Forelimb muscle (tissue), 1 donor: ENCODE results near the gene DNAH11. TPM values are rescaled to one million over a fixed set of nuclear protein-coding genes. Genes with fewer than 3 reads are reported as not detected.
"Not testable (repeated sequence)": the region's sequence is repeated elsewhere in the genome, so short reads cannot be mapped to it uniquely, and the experiment has no call there.

ENCODE experiments used
- DNase-seq: peaks from one replicate; pipeline ENCODE4 v3.0.0-alpha.2; 2013; ENCODE audit warnings: low read depth
- polyA plus RNA-seq: library from polyadenylated mRNA; unstranded; fragments of 120-200 nt; gene quantifications from one replicate; pipeline ENCODE4 v1.2.1, GENCODE V29; 2013; ENCODE audit not compliant: insufficient read length

DNAH11 gene
- polyA plus RNA-seq, 1 donor: 0.30 TPM

DNA sequence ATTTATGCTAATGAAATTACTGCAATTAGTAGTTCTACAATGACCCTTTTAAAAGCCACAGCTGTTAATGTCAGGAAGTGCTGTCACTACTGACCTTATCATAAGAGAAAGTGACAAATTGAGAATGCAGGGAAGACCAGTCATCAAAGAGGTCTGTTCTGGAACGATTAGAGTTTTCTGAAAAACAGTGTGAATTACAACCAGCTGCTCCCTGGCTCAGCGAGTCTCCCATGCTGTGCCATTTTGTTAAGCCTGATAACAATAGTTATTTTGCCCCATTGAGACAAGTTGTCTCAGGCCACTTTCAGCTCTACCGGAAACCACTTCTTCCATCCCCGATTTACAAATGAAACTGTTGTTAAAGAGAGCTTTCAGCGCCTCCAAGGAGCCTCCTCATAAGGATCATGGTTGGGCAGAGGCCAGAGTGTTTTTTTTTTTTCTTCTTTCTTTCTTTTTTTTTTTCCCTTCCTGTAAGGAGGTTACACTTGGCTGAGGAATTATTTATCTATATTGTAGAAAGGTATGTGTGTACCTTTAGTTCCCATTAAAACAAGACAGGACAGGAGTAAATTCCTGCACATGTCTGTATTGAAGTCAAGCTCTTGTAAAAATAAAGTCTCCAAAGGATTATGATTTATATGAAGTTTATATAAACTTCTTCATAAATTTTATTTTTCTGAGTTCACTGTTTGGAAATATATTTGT, 229.2 kb downstream of the DNAH11 start:
- DNase-seq: no peak

DNA sequence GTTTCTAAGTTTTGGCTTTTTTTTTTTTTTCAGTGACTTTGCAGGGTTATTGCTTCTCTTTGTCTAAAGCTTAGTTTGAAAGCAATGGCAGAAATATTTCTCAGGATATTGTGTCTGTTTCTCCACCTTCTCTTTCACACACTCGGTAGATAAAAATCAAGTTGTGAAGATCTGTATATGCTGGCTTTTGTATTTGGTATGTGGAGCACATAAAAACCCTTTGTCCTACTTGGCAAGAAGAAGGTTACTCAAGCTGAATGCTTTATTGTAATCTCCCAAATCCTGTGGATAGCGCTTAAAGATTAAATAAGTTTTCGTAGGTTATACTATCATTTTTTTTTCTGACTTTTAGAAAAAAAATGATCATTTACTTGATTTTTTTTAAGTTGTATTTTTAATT, 230.5 kb downstream of the DNAH11 start:
- DNase-seq: no peak

DNA sequence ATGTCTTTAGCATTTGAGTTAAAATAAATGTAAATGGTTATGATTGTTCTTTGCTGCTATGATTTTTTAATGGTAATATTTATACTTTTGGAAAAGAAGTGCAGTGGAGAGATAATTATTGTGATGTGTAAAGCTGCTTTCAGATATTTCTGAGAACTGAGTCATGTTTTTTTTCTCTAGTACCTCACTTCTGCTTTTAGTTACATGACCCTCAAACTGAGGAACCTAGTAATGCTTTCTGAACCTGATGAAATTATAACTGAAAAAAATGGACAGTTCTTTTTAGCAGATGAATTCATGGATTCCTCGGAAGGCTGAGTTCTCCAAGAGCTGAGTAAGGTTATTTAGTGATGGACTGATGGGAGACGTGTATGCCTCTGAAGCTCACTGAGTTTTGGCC, 235.1 kb downstream of the DNAH11 start:
- no peak for DNase-seq

DNA sequence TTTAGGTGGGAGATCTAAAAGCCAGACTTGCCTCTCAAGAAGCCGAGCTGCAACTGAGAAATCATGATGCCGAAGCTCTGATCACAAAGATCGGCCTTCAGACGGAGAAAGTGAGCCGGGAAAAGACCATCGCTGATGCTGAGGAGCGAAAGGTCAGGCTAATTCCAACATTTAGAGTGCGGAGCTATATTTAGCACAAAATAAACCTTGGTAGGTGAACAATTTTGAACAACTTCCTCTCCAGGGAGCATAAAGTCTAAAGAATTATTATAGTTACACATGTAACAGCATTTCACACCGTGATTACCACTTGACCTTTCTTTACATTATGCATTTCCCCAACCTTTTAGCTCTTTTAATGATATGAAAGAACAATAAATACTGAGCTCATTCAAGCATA, 236.1 kb downstream of the DNAH11 start:
- DNase-seq: no peak

DNA sequence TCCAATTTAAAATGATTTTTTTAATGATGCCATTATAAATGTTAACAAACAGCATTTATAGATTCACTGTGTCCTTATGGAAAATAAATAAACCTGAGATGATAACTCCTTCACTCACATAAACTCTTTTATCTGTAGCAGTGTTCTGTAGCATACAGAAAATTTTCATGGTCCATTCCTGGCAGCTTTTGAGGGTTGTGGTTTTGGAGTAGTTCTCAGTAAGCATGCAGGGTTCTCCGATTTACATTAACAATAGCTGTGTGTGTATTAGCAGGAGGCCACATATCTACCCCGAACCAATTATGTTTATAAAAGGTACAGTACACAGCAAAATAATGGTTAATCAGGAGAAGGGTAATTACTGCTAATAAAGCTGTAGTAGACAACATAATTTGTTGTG, 240.2 kb downstream of the DNAH11 start:
- no peak for DNase-seq

DNA sequence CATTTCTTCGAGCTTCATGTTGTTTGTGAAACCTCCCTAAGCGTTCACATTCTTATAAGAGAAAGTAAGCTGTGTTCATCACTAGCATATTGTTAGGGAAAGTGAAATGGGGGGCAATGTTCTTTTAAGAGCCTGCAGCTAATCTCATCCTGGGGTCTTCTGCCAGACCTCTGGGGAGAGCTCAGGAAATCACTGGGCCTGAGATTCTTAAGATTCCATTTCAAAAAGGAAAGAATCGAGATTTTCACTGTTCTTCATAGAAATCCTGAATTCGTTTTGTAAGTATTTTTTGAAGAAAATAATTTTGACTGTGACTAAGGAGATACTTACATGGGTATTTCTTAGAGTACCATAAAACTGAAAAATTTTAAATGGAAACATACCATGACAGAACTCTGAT, 242.2 kb downstream of the DNAH11 start:
- DNase-seq: no peak

DNA sequence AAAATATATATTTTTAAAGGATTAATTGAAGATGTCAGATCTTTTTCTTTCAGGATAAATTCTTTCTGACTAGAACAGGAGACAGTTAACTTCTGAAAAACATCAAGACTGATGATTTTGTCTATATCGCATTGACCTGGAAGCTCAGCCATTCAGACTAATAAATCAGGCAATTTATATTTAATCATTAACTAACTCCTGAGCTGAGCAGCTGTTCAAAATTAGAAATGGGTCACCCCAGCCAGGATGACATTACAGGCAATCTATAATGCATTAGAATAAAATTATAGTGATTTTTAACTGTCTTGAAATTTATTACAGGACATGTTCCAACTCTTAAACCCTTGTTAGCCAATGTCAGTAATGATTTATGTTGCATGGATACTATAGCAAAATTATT, 263.0 kb downstream of the DNAH11 start:
- no peak for DNase-seq

DNA sequence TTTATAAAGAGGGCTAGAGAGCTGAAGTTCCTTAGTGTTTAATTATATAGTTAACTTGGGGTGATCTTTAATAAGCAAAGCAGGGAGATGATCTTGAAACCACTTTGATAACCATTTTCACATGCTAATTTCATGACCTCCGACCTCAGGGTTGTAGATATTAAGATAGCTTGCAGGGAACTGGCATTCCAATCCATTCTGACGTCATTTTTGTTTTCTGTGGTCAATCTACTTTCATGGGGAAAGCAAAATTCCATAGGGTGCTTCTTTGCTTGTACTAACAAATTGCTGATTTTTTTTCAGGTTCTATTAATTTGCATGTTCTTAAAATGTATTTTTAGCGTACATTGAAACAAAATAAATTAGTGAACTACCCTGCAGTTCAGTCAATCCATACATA, 263.5 kb downstream of the DNAH11 start:
- DNase-seq: no peak

DNA sequence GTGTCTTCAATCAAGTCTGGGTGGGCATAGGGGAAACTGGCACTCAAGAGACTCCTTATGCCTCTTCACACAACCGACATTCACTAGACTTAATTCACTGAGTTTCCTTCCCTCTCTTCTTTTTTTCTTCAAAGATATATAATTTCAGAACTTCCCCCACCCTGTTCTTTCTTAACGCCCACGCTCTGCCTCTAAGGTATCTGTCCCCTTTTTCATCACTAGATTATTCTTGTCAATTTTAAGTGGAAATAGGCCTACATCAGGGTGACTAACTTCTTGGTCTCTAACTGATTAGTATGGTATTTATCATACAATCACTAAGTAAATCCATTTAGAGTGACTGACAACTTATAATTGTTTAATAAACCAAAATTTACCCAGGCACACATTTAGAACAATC, 276.2 kb downstream of the DNAH11 start:
- no peak for DNase-seq

DNA sequence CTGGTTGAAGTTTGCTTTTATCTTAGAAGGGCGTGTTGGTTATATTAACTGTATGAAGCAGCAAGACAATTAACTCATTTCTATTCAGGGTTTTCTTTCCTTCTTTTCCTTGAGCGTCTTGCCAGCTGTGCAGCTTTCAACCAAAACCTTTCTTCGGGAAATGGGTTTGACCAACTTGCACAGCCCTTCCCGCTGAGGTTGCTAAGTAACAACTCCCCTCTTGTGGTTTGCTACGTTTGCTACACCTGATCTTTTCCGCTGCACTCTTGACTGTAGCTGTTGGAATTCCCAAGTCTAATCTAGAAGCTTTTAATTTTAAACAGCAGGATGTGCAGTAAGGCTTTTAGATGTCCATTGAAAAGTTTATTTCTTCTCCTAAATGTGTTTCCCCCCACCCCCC, 286.0 kb downstream of the DNAH11 start:
- DNase-seq: no peak

DNA sequence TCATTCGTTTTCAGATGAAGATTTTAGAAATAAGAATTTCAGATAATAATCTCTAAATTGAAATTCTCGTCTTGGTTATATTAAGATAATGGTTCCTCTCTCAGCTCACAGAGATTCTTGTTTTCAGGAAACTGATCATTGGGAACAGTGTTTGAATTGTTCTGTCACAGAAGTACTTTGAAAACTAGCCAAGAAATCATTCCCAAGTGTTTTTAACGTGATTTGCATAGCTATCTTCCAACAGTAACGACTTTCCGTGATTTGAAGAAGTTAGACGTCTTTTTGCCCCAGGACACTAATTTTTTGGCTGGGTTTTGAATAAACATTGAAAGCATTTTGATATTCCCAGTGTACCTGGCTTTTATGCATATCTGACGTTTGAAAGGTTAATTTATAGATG, 286.9 kb downstream of the DNAH11 start:
- no peak for DNase-seq

DNA sequence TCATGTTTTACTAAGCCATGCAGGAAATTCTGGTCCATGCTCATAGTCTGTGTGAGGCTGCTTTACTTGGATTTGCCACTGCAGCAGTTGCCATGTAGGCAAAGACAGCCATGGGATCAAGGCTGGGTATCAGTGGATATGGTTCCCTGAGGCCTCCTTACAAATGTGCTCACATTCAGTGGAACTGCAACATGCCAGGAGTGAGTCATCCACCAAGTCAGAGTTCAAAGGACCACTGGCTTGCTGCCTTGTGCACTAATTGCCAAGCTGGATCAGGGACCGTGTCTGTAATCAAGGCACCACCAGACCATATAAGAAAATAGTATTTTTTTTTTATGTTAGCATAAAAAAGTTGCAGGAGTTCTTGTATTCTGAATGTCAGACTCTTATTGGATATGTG, 301.9 kb downstream of the DNAH11 start:
- no peak for DNase-seq

DNA sequence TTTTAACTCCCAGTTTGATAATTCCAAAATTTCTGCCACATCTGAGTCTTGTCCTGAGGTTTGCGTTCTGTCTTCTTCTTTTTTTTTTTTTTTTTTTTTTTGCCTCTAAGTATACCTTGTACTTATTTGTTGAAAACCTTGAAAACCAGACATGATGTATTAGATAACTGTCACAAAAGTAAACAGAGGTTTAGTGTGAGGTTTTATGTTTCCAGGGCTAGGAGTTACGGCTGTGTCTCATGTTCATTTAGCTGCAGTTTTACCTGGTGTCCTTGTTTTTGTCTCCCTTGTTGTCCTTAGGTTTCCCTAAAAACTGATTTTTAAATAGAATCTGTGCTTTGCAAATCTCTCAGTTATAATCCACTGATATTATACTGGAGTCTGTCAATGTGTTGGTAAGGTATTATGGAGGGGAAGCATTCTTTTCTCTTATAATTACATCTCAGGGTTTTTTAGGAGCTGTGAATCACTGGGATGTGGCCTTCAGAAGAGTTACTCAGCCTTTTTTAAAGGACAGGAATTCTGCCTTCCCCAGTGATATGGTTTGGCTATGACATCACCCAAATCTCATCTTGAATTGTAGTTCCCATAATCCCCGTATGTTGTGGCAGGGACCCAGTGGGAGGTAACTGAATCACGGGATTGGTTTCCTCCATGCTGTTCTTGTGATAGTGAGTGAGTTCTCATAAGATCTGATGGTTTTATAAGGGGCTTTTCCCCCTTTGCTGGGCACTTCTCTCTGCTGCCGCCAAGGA, 307.9 kb downstream of the DNAH11 start:
- no peak for DNase-seq

DNA sequence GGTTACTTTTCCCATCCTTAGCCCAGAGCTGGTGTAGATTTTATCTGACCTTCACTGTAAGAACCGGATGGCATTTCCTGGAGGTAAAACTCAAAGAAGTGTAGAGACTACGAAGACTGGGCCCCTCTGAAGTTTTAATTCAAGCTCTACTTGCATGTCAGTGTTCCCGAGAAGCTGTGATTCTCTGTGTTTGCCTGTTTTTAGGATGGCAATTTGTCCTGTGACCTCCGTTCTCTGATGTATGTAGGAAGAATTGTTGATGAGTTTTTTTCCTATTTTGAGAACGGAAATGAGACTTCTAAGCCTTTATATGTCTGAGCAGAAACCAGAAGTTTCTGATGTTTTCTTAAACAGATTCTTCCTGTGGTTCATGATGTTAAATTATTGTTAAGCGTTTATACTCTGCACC, 308.7 kb downstream of the DNAH11 start:
- no peak for DNase-seq

DNA sequence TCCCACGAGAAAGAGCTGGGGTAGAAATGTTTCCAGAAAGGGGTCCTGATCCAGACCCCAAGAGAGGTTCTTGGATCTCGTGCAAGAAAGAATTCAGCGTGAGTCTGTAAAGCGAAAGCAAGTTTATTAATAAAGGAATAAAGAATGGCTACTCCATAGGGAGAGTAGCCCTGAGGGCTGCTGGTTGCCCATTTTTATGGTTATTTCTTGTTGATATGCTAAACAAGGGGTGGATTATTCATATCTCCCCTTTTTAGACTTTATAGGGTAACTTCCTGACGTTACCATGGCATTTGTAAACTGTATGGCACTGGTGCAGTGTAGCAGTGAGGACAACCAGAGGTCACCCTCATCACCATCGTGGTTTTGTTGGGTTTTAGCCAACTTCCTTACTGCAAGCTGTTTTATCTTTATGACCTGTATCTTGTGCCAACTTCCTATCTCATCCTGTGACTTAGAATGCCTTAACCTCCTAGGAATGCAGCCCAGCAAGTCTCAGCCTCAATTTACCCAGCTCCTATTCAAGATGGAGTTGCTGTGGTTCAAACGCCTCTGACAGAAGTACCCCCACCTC, 322.9 kb downstream of the DNAH11 start:
- DNase-seq: not testable (repeated sequence)

DNA sequence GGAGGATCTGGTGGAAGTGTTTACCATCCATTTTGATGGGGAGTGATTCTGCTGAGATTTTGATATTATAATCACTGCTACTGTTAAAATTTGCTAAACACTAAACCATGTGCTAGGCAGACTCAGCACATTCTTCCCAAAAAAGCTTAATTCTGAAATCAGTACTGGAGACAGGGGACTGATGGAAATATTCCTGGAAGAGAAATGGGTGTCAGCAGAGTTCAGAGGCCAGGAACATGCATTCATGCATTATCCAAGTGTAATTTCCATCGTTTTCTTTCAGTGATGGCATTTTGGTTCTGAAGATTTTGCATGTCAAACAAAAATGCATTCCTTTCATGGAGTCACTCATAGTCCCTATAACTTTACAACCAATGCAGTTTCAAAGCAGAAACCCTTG, 323.9 kb downstream of the DNAH11 start:
- DNase-seq: no peak

DNA sequence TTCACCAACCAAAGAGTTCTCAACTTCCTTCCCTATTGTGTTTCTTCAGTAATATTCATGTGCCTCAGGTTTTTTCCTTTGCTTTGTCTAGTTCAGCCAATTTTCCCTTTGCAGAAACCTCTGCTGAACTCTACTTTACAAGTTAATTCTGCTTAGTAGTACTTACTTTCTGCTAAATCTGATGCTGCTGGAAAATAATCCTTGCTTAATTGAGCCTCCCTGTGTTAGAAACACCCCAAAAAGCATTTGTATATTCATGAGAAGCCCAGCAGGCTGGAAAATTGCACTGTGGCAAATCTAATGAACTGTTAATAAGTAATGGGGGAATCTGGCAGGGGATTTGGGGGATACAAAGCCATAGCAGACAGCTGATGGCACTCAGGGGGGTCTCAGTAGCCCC, 324.4 kb downstream of the DNAH11 start:
- DNase-seq: no peak

DNA sequence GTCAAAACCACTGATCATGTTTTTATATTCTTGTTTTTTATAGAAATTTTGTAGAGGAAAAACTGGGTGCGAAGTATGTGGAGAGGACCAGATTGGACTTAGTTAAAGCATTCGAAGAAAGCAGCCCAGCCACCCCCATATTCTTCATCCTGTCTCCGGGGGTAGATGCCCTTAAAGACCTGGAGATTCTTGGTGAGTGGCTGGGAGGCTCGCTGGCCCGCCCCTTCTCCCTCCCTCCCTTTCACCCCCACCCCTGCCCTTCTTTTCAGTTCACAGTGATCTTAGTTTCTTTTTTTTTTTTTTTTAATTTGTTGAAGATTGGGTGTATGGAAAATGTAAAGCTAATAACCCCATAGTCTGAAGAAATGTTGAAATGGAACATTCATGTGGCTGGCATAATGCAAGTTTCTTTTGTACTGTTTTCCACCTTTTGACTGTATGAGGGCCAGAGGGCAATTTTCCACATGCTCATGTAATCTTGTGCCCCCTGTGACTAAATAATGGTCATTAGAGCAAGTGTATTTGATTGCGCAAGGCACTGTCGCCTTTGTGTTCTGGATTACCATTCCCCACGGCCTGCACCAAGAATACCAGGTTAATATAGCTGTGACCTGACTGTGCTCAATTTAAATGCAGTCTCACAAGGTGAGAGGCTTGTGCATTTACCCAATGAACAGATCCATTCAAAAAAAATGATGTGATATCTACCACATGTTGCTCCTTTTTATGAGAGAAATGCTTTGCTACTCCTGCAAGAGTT, 325.2 kb downstream of the DNAH11 start:
- DNase-seq: no peak

DNA sequence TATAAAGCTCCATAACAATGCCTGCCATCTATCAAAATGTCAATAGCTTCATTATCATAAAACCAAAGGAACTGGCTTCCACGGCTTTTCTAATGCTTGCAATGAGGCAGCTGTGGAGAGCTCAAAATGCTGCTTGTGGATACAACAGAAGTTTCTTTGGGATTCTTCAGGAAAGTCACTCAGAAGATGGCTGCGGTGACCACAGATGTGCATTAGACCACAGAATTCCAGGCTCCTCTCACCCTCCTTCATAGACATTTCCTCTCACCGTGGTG, 325.7 kb downstream of the DNAH11 start:
- no peak for DNase-seq

DNA sequence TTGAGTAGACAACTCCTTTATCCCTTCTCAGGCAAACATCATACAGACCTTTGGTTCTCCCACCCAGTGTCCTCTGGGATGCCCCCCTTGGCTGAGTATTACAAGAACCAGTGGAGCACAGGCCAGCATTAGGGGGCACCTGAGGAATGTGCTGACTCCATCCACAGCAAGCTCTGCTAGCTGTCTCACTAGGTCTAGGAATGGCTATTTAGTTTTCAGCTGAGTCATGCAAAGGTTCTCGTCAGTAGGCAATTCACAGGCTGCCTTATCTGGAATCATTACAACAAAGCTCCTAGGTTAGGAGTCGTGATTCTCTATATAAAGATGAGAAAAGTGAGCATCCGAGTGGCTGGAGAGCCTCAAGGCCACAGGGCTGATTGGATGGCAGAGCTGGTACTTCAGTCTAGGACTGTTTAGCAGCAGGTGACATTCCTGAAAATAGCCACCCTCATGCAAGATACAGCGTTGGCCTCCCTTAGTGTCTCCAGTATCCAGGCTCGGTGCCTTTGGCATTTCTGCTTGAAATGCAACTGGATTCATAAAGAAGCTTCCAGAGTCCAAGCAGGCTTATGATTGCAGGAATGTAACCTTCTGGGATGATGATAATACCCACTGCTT, 327.1 kb downstream of the DNAH11 start:
- no peak for DNase-seq

DNA sequence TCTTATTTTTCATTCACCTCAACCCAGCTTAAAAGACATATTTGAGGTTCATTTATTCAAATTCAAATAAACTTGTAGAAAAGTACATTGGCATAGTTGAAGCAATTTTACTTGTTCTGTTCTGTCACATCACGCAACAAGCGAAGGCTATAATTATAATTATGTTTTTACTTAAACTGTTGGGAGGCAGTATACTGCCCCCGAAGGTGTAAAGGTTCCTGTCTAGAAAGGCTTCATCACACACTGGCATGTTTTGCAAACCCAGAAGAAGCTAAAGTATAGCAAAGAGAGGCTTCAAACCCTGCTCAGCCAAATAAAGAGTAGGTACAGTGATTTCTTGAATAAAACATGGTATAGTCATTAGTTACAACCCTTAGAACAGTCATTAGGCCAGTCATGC, 340.2 kb downstream of the DNAH11 start:
- no peak for DNase-seq

DNA sequence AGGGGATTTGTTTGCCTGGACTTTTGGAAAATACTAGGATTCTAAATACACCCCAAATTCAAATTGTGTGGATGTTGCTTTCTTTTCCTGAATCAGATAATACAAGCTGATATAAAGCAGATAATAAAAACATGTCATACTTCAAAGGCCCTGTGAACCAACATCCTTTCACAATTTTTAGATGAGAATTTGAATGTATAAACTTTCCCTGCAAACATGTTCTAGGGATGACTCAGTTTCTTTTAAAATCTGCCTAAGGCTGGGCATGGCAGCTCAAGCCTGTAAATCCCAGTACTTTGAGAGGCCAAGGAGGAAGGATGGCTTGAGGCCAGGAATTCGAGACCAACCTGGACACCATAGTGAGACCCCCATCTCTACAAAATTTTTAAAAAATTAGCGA, 340.7 kb downstream of the DNAH11 start:
- not testable (repeated sequence) for DNase-seq
